Liver (tissue), 9 donors: ENCODE measurements around the gene SLC25A13. TPM values are rescaled to one million over a fixed set of nuclear protein-coding genes. Genes with fewer than 3 reads are reported as not detected.
A peak's percentile ranks its signal among the peaks of the same experiment; 100 is the strongest.

ENCODE experiments used
- DNase-seq: peaks from one replicate; pipeline ENCODE4 v3.0.0-alpha.2; 2017; ENCODE audit warnings: low spot score
- H3K27ac ChIP-seq, 2 donors: one replicate each; pipeline ENCODE4 v1.7.0; 2013; ENCODE audit warnings: inconsistent platforms in 2 of 2, low read length in 2 of 2, control low read depth in 1 of 2, low read depth in 1 of 2, mild to moderate bottlenecking in 1 of 2
- H3K27me3 ChIP-seq, 4 donors: one replicate each; pipeline versions ENCODE4 v1.6.1 to v1.7.0; 2013; ENCODE audit warnings: low read length in 3 of 4, inconsistent platforms in 1 of 4, mild to moderate bottlenecking in 1 of 4, moderate library complexity in 1 of 4; ENCODE audit not compliant: control insufficient read depth in 4 of 4, insufficient read depth in 4 of 4
- H3K36me3 ChIP-seq, 4 donors: one replicate each; pipeline versions ENCODE4 v1.6.1 to v1.7.0; 2013; ENCODE audit warnings: low read length in 3 of 4, mild to moderate bottlenecking in 3 of 4, low read depth in 1 of 4, moderate library complexity in 1 of 4; ENCODE audit not compliant: control insufficient read depth in 4 of 4, insufficient read depth in 3 of 4
- H3K4me1 ChIP-seq, 4 donors: one replicate each; pipeline versions ENCODE4 v1.6.1 to v1.7.0; 2013; ENCODE audit warnings: low read length in 3 of 4, mild to moderate bottlenecking in 3 of 4, moderate library complexity in 1 of 4; ENCODE audit not compliant: control insufficient read depth in 4 of 4, insufficient read depth in 4 of 4
- H3K4me3 ChIP-seq, 3 donors: one replicate each; pipeline versions ENCODE4 v1.6.1 to v1.7.0; 2013; ENCODE audit warnings: low read length in 3 of 3, control low read depth in 1 of 3, low read depth in 1 of 3, mild to moderate bottlenecking in 1 of 3
- H3K9ac ChIP-seq, 2 donors: one replicate each; pipeline ENCODE4 v1.7.0; 2013; ENCODE audit warnings: low read length in 2 of 2, mild to moderate bottlenecking in 2 of 2, moderate library complexity in 2 of 2, control low read depth in 1 of 2, low read depth in 1 of 2
- H3K9me3 ChIP-seq, 4 donors: one replicate each; pipeline versions ENCODE4 v1.6.1 to v1.7.0; 2013; ENCODE audit warnings: low read length in 3 of 4; ENCODE audit not compliant: control insufficient read depth in 4 of 4
- ATF3 ChIP-seq: IDR thresholded peaks from 2 replicates; pipeline ENCODE4 v1.6.1; 2016; ENCODE audit warnings: antibody characterized with exemption
- CTCF ChIP-seq: fragments of 150-350 bp; IDR thresholded peaks from 2 replicates; pipeline ENCODE4 v1.5.1; 2017; ENCODE audit warnings: improper control_type of control experiment, low read depth, low read length; ENCODE audit not compliant: missing input control
- EGR1 ChIP-seq, 2 donors: IDR thresholded peaks; 2 replicates each; pipeline ENCODE4 v1.6.1; 2016 to 2018; ENCODE audit warnings: antibody characterized with exemption in 2 of 2, low read depth in 2 of 2
- FOXA1 ChIP-seq: IDR thresholded peaks from 2 replicates; pipeline ENCODE4 v1.6.1; 2016; ENCODE audit warnings: antibody characterized with exemption
- FOXA2 ChIP-seq: IDR thresholded peaks from 2 replicates; pipeline ENCODE4 v1.6.1; 2016; ENCODE audit warnings: antibody characterized with exemption
- GABPA ChIP-seq, 2 donors: IDR thresholded peaks in 1 of 2; conservative IDR thresholded peaks in 1 of 2; 2 replicates each; pipeline ENCODE4 v1.6.1; 2016; ENCODE audit warnings: antibody characterized with exemption in 2 of 2, mild to moderate bottlenecking in 1 of 2, moderate library complexity in 1 of 2
- HNF4A ChIP-seq, 2 donors: conservative IDR thresholded peaks; 2 replicates each; pipeline ENCODE4 v1.6.1; 2016; ENCODE audit warnings: antibody characterized with exemption in 2 of 2, mild to moderate bottlenecking in 2 of 2
- HNF4G ChIP-seq: IDR thresholded peaks from 2 replicates; pipeline ENCODE4 v1.6.1; 2016; ENCODE audit warnings: antibody characterized with exemption
- MAX ChIP-seq: IDR thresholded peaks from 2 replicates; pipeline ENCODE4 v1.6.1; 2016; ENCODE audit warnings: antibody characterized with exemption
- NR2F2 ChIP-seq: IDR thresholded peaks from 2 replicates; pipeline ENCODE4 v1.6.1; 2016; ENCODE audit warnings: antibody characterized with exemption
- RAD21 ChIP-seq, 2 donors: IDR thresholded peaks; 2 replicates each; pipeline ENCODE4 v1.6.1; 2016; ENCODE audit warnings: antibody characterized with exemption in 2 of 2, mild to moderate bottlenecking in 2 of 2
- REST ChIP-seq: IDR thresholded peaks from 2 replicates; pipeline ENCODE4 v1.6.1; 2016; ENCODE audit warnings: antibody characterized with exemption, mild to moderate bottlenecking
- RXRA ChIP-seq, 2 donors: IDR thresholded peaks; 2 replicates each; pipeline ENCODE4 v1.6.1; 2017 to 2018; ENCODE audit warnings: antibody characterized with exemption in 2 of 2, mild to moderate bottlenecking in 1 of 2
- SP1 ChIP-seq: IDR thresholded peaks from 2 replicates; pipeline ENCODE4 v1.6.1; 2018; ENCODE audit warnings: antibody characterized with exemption, mild to moderate bottlenecking
- YY1 ChIP-seq: IDR thresholded peaks from 2 replicates; pipeline ENCODE4 v1.6.1; 2016; ENCODE audit warnings: antibody characterized with exemption, mild to moderate bottlenecking
- ZBTB33 ChIP-seq: IDR thresholded peaks from 2 replicates; pipeline ENCODE4 v1.6.1; 2016; ENCODE audit warnings: antibody characterized with exemption
- WGBS: extraction: QIAGEN DNeasy Blood & Tissue Kit; methylation state at CpG from one replicate; pipeline ENCODE4 v1.1.7; 2013; 5-methylcytosine and 5-hydroxymethylcytosine counted together
- polyA plus RNA-seq, 2 donors: library from polyadenylated mRNA; stranded (reverse) in 1 of 2; unstranded in 1 of 2; fragments of 200-250 nt in 1 of 2; fragments of >200 nt in 1 of 2; fragmentation: Nextera tagmentation in 1 of 2; extraction: Ambion mirVana in 1 of 2; gene quantifications; one replicate each; pipeline versions ENCODE4 v1.2.1 to v1.2.3, GENCODE V29; 2013 to 2015
- total RNA-seq, 2 donors: library from RNA; depleted of rRNA; stranded (reverse); fragments of >200 nt; gene quantifications; one replicate each; pipeline ENCODE4 v1.2.3, GENCODE V29; 2014
- donor health status: healthy.
- donor health status: healthy.
- donor health status: healthy.
- donor health status: healthy.
- donor health status: healthy.

SLC25A13 gene
- total and polyA plus RNA-seq, 4 donors: 45.6 to 116 (median 63.9) TPM

- Histone ChIP-seq H3K4me3 (no peak overlapping the region), H3K27me3 (no peaks in the 10 kb centered on the region), H3K4me1 (peaks cover 0 to 11% (median 5%) of the 10 kb centered on the region in 4 donors), H3K36me3 (no peaks in the 10 kb centered on the region), H3K9ac (no peak overlapping the region), H3K27ac (no peak overlapping the region), H3K9me3 (no peaks in the 10 kb centered on the region)
- TF ChIP-seq MAX (no peak), NR2F2 (no peak)
- DNase-seq: no peak
- 86% methylated on average over 6 of the region's 6 CpGs for WGBS
Observed at GRCh38 chr7:96080027-96080426, 241.9 kb downstream of the SLC25A13 start.

GRCh38 chr7:96076350-96076707 is 245.6 kb downstream of the SLC25A13 start:
- WGBS: 9% methylated on average over 10 of the region's 10 CpGs
- Histone ChIP-seq H3K9ac (no peak overlapping the region), H3K9me3 (no peaks in the 10 kb centered on the region), H3K36me3 (no peaks in the 10 kb centered on the region), H3K27ac (no peak overlapping the region), H3K4me3 (peak overlapping the region; percentile 36 to 71 (median 69)), H3K4me1 (peaks cover 0 to 11% (median 5%) of the 10 kb centered on the region in 4 donors), H3K27me3 (no peaks in the 10 kb centered on the region)
- TF ChIP-seq ATF3 (no peak), NR2F2 (no peak), EGR1 (IDR thresholded peaks at IDR 0.05; ENCODE audit: low read depth in 2 of 2) (no peak), FOXA2 (no peak), RAD21 (IDR thresholded peaks at IDR 0.05) (no peak), GABPA (IDR thresholded peaks at IDR 0.05 in 1 of 2, conservative IDR thresholded peaks at IDR 0.05 in 1 of 2) (no peak), SP1 (no peak), REST (no peak), YY1 (no peak), HNF4A (conservative IDR thresholded peaks at IDR 0.05) (no peak), RXRA (IDR thresholded peaks at IDR 0.05) (no peak), HNF4G (no peak), CTCF (no peak), FOXA1 (no peak), ZBTB33 (no peak)
- DNase-seq: no peak
